ENCODE measurements around the gene TRAF2.

DNA sequence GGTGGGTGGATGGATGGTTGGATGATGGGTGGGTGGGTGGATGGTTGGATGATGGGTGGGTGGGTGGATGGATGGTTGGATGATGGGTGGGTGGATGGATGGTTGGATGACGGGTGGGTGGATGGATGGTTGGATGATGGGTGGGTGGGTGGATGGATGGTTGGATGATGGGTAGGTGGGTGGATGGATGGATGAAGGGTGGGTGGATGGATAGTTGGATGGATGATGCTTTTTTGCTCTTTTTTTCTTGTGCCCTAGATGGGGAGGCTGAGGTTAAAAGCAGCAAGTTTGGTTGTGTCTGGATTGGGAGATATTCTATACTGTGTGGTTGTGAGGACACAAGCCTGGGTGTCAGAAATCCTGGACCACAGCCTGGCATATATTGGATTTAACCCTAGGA is 71.1 kb downstream of the TRAF2 start:
- TF ChIP-seq, protein P1, sequence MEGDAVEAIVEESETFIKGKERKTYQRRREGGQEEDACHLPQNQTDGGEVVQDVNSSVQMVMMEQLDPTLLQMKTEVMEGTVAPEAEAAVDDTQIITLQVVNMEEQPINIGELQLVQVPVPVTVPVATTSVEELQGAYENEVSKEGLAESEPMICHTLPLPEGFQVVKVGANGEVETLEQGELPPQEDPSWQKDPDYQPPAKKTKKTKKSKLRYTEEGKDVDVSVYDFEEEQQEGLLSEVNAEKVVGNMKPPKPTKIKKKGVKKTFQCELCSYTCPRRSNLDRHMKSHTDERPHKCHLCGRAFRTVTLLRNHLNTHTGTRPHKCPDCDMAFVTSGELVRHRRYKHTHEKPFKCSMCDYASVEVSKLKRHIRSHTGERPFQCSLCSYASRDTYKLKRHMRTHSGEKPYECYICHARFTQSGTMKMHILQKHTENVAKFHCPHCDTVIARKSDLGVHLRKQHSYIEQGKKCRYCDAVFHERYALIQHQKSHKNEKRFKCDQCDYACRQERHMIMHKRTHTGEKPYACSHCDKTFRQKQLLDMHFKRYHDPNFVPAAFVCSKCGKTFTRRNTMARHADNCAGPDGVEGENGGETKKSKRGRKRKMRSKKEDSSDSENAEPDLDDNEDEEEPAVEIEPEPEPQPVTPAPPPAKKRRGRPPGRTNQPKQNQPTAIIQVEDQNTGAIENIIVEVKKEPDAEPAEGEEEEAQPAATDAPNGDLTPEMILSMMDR (IDR thresholded peaks at IDR 0.05) = no peak
- TF ChIP-seq EZH2 (IDR thresholded peaks at IDR 0.05; ENCODE audit: borderline replicate concordance, insufficient read depth, low read depth, low read length, poor library complexity, severe bottlenecking) = no peak
